PFSK-1 (cell line): ENCODE measurements around the gene EGFL8.

Experiments used
- SIN3A ChIP-seq: IDR thresholded peaks from 2 replicates; pipeline ENCODE4 v1.6.1; 2012; ENCODE audit warnings: mild to moderate bottlenecking, low read length, moderate library complexity, borderline replicate concordance; ENCODE audit not compliant: insufficient read depth
- TAF1 ChIP-seq: IDR thresholded peaks from 2 replicates; pipeline ENCODE4 v1.6.1; 2012; ENCODE audit warnings: low read length, control low read depth, borderline replicate concordance; ENCODE audit not compliant: insufficient read depth

DNA sequence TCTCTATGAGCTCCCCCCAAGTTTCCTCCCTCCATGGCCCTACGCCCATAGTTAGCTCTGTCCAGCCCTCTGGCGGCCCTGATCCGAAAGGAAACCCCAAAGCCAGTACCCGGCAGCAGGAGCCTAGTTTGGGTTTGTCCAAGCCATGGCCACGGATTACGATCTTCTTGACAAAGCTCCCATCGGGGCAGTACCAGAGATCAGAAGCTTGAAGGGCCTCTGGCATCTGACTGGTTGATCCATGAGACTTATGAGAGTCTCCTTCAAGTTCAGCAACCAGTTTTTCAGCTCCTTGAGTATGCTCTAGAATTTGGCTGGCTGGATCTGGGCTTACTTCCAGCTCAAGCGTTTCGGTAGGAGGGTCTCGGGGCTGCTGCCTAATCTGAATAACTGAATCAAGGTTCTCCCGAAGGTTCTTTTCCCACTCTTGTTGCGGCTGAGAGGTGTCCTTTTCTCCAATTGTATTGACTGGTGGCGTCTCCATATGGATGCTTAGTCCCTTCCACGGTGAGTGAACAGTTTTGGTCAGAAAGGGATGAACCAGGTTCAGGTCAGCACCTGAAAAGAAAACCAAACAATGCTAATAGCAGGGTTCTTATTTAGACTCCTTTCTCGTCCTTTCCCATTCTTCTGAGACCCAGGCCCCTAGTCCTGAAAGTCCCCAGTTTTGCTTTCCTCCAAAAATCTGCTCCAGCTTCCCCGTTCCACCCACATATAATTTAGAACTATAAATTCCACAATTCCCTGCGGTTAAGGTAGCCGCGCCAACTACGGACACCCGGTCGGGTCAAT is 34.9 kb upstream of the EGFL8 start:
- TF ChIP-seq TAF1, result no peak
- no peak for TF ChIP-seq SIN3A
